ENCODE measurements around the gene PPP3R1. TPM values are rescaled to one million over a fixed set of nuclear protein-coding genes. Genes with fewer than 3 reads are reported as not detected.

The PPP3R1 gene
- total RNA-seq, 1 experiment from 2014 or later, result 83.8 TPM

- ChIA-PET POLR2A (ENCODE audit: low non-redundant PET) (interaction anchor here (0.6 kb wide), 1 partner anchor 18 kb away, joined by 3 read pairs; no protein-coding TSS in a partner anchor), CTCF (interaction anchor here (0.9 to 1.0 kb wide), 2 partner anchors 89 to 162 kb away, joined by 3 to 6 read pairs; no protein-coding TSS in a partner anchor)
- no peak overlapping the region for H3K27ac ChIP-seq (ENCODE audit: low read depth, low read length, poor library complexity, severe bottlenecking)
- no peaks in the 10 kb centered on the region for H3K9me3 ChIP-seq (ENCODE audit: low read depth, low read length, poor library complexity, severe bottlenecking)
- TF ChIP-seq CTCF (conservative IDR thresholded peaks at IDR 0.05; ENCODE audit: low read depth, low read length) (no peak), EZH2 (IDR thresholded peaks at IDR 0.05; ENCODE audit: borderline replicate concordance, low read depth, low read length, poor library complexity, severe bottlenecking) (no peak)
- intact Hi-C loops (cut with micrococcal nuclease; ENCODE audit: unreplicated experiment), result loop anchor here (5.0 kb wide), 2 partner anchors 88 to 163 kb away; no protein-coding TSS in a partner anchor
- no TSS peak for BruUV-seq (replicated peaks)
- H3K4me1 ChIP-seq (ENCODE audit: insufficient read depth, low read length, poor library complexity, severe bottlenecking), result peaks cover 33% of the 10 kb centered on the region
- peak; percentile 85 for DNase-seq (ENCODE audit: low spot score)
- no peak overlapping the region for H3K4me3 ChIP-seq (ENCODE audit: low read depth, low read length, poor library complexity, severe bottlenecking)
- no peaks in the 10 kb centered on the region for H3K27me3 ChIP-seq (replicated peaks; ENCODE audit: insufficient read depth, low read depth, low read length, poor library complexity)
- no peaks in the 10 kb centered on the region for H3K36me3 ChIP-seq (ENCODE audit: insufficient read depth, low read length, poor library complexity, severe bottlenecking)
Observed at GRCh38 chr2:68284896-68285295, 32.6 kb upstream of the PPP3R1 start.

GRCh38 chr2:68283419-68283812, 31.1 kb upstream of the PPP3R1 start:
- BruUV-seq (replicated peaks), result no TSS peak
- no peak for DNase-seq (ENCODE audit: low spot score)
- Histone ChIP-seq H3K36me3 (ENCODE audit: insufficient read depth, low read length, poor library complexity, severe bottlenecking) (no peaks in the 10 kb centered on the region), H3K27ac (ENCODE audit: low read depth, low read length, poor library complexity, severe bottlenecking) (no peak overlapping the region), H3K4me1 (ENCODE audit: insufficient read depth, low read length, poor library complexity, severe bottlenecking) (peaks cover 24% of the 10 kb centered on the region), H3K27me3 (replicated peaks; ENCODE audit: insufficient read depth, low read depth, low read length, poor library complexity) (no peaks in the 10 kb centered on the region), H3K4me3 (ENCODE audit: low read depth, low read length, poor library complexity, severe bottlenecking) (no peak overlapping the region), H3K9me3 (ENCODE audit: low read depth, low read length, poor library complexity, severe bottlenecking) (no peaks in the 10 kb centered on the region)
- TF ChIP-seq CTCF (conservative IDR thresholded peaks at IDR 0.05; ENCODE audit: low read depth, low read length) (no peak), EZH2 (IDR thresholded peaks at IDR 0.05; ENCODE audit: borderline replicate concordance, low read depth, low read length, poor library complexity, severe bottlenecking) (no peak)
- CTCF ChIA-PET, result interaction anchor here (1.0 kb wide), 2 partner anchors 30 to 161 kb away, joined by 3 to 4 read pairs; no protein-coding TSS in a partner anchor
- POLR2A ChIA-PET (ENCODE audit: low non-redundant PET), result no interaction called here
- intact Hi-C loops (cut with micrococcal nuclease; ENCODE audit: unreplicated experiment), result loop anchor here (5.0 kb wide), 2 partner anchors 86 to 161 kb away; no protein-coding TSS in a partner anchor

- Histone ChIP-seq H3K4me1 (ENCODE audit: insufficient read depth, low read length, poor library complexity, severe bottlenecking) (peaks cover 19% of the 10 kb centered on the region), H3K27me3 (replicated peaks; ENCODE audit: insufficient read depth, low read depth, low read length, poor library complexity) (no peaks in the 10 kb centered on the region), H3K9me3 (ENCODE audit: low read depth, low read length, poor library complexity, severe bottlenecking) (no peaks in the 10 kb centered on the region), H3K4me3 (ENCODE audit: low read depth, low read length, poor library complexity, severe bottlenecking) (no peak overlapping the region), H3K36me3 (ENCODE audit: insufficient read depth, low read length, poor library complexity, severe bottlenecking) (no peaks in the 10 kb centered on the region), H3K27ac (ENCODE audit: low read depth, low read length, poor library complexity, severe bottlenecking) (no peak overlapping the region)
- peak; percentile 33 for DNase-seq (ENCODE audit: low spot score)
- intact Hi-C loops (cut with micrococcal nuclease; ENCODE audit: unreplicated experiment), result loop anchor here (5.0 kb wide), 2 partner anchors 86 to 161 kb away; no protein-coding TSS in a partner anchor
- no TSS peak for BruUV-seq (replicated peaks)
- ChIA-PET POLR2A (ENCODE audit: low non-redundant PET) (no interaction called here), CTCF (interaction anchor here (1.0 kb wide), 2 partner anchors 29 to 161 kb away, joined by 3 to 4 read pairs; no protein-coding TSS in a partner anchor)
- TF ChIP-seq EZH2 (IDR thresholded peaks at IDR 0.05; ENCODE audit: borderline replicate concordance, low read depth, low read length, poor library complexity, severe bottlenecking) (no peak), CTCF (conservative IDR thresholded peaks at IDR 0.05; ENCODE audit: low read depth, low read length) (peak; percentile 83)
Observed at GRCh38 chr2:68282811-68283418, 30.6 kb upstream of the PPP3R1 start.
